Activated CD4-positive, alpha-beta memory T cell treated with anti-CD3 and anti-CD28 coated beads for 36 hours (primary cell): ENCODE measurements around the gene SLC12A9. TPM values are rescaled to one million over a fixed set of nuclear protein-coding genes. Genes with fewer than 3 reads are reported as not detected.
A peak's percentile ranks its signal among the peaks of the same experiment; 100 is the strongest.

Experiments used
- CTCF ChIA-PET: fragments of 350-600 bp; sonication (Branson Sonifier 250); formaldehyde crosslinking; loops from one replicate; lab custom pipeline; 2021; ENCODE audit warnings: antibody characterized with exemption, inconsistent platforms; lab: Charles Lee
- POLR2A ChIA-PET: fragments of 350-600 bp; sonication (Branson Sonifier 250); formaldehyde crosslinking; loops from one replicate; lab custom pipeline; 2021; ENCODE audit warnings: antibody characterized with exemption; lab: Charles Lee
- DNase-seq: peaks from one replicate; pipeline ENCODE4 v3.0.0-alpha.2; 2020
- H3K27ac Mint-ChIP-seq: one replicate; pipeline ENCODE4 v1.8.0; 2021; ENCODE audit warnings: mixed read lengths
- H3K27me3 Mint-ChIP-seq: one replicate; pipeline ENCODE4 v1.8.0; 2021; ENCODE audit warnings: mixed read lengths
- H3K36me3 Mint-ChIP-seq: one replicate; pipeline ENCODE4 v1.8.0; 2021; ENCODE audit warnings: mixed read lengths
- H3K4me1 Mint-ChIP-seq: one replicate; pipeline ENCODE4 v1.8.0; 2021; ENCODE audit warnings: low read depth, mixed read lengths
- H3K4me3 Mint-ChIP-seq: one replicate; pipeline ENCODE4 v1.8.0; 2021; ENCODE audit warnings: mild to moderate bottlenecking, mixed read lengths
- H3K9me3 Mint-ChIP-seq: one replicate; pipeline ENCODE4 v1.8.0; 2021; ENCODE audit warnings: mixed read lengths
- intact Hi-C: fragments of 100-400 bp; cut with micrococcal nuclease; formaldehyde crosslinking; loops from one replicate; pipeline ENCODE4 v1.15.1; 2023
- total RNA-seq, 2 experiments: library from RNA; stranded (reverse); gene quantifications; one replicate each; pipeline ENCODE4 v1.2.3, GENCODE V29; 2021

Gene SLC12A9
- total RNA-seq, 2 experiments from 2014 or later = 17.8 to 18.5 TPM

- Mint-ChIP-seq H3K4me3 (no peak overlapping the region), H3K36me3 (no peaks in the 10 kb centered on the region), H3K27me3 (no peaks in the 10 kb centered on the region), H3K27ac (no peak overlapping the region), H3K9me3 (no peaks in the 10 kb centered on the region), H3K4me1 (no peaks in the 10 kb centered on the region)
- DNase-seq = no peak
- CTCF ChIA-PET = no interaction called here
- POLR2A ChIA-PET = no interaction called here
- intact Hi-C loops = no loop called here
Measured at GRCh38 chr7:100818366-100818765, 34.1 kb upstream of the SLC12A9 start.

DNA sequence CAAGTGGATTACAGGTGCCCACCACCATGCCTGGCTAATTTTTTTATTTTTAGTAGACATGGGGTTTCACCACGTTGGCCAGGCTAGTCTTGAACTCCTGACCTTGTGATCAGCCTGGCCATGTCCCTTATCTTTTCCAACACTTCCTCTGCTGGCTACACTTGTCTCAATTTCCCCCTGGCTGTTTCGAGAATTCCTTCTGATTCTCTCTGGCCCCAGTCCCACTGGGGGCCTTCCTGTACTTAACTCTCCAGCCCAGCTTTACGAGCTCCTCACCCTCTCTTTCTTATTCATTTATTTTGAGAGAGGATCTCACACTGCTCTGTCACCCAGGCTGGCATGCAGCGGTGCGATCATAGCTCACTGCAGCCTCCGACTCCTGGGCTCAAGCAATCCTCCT, 33.7 kb upstream of the SLC12A9 start:
- POLR2A ChIA-PET = no interaction called here
- H3K27ac Mint-ChIP-seq = no peak overlapping the region
- DNase-seq = no peak
- H3K36me3 Mint-ChIP-seq = no peaks in the 10 kb centered on the region
- no peaks in the 10 kb centered on the region for H3K9me3 Mint-ChIP-seq
- intact Hi-C loops = no loop called here
- CTCF ChIA-PET = no interaction called here
- H3K4me3 Mint-ChIP-seq = no peak overlapping the region
- H3K27me3 Mint-ChIP-seq = peaks cover under 1% of the 10 kb centered on the region
- H3K4me1 Mint-ChIP-seq = no peaks in the 10 kb centered on the region

DNA sequence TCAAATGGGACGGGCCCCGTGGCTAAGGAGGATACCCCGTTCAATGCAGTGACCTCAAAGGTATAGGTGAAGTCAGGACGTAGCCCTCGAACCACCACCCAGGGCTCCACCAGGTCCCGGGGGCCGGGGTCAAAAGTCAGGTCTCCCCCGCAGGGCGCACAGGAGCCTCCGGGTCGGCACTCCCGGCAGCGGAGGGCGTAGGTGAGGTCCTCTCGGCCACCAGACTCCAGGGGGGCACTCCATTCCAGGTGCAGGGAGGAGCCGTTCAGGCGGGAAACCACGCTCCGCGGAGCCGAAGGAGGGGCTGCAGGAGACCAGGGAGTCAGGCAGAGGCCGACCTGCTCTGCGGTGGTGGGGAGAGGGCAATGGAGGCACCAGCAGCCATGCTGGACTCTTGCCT, 32.9 kb upstream of the SLC12A9 start:
- intact Hi-C loops = no loop called here
- Mint-ChIP-seq H3K27ac (no peak overlapping the region), H3K9me3 (no peaks in the 10 kb centered on the region), H3K4me1 (no peaks in the 10 kb centered on the region), H3K27me3 (peaks cover 6% of the 10 kb centered on the region), H3K4me3 (no peak overlapping the region), H3K36me3 (no peaks in the 10 kb centered on the region)
- ChIA-PET CTCF (no interaction called here), POLR2A (no interaction called here)
- no peak for DNase-seq

DNA sequence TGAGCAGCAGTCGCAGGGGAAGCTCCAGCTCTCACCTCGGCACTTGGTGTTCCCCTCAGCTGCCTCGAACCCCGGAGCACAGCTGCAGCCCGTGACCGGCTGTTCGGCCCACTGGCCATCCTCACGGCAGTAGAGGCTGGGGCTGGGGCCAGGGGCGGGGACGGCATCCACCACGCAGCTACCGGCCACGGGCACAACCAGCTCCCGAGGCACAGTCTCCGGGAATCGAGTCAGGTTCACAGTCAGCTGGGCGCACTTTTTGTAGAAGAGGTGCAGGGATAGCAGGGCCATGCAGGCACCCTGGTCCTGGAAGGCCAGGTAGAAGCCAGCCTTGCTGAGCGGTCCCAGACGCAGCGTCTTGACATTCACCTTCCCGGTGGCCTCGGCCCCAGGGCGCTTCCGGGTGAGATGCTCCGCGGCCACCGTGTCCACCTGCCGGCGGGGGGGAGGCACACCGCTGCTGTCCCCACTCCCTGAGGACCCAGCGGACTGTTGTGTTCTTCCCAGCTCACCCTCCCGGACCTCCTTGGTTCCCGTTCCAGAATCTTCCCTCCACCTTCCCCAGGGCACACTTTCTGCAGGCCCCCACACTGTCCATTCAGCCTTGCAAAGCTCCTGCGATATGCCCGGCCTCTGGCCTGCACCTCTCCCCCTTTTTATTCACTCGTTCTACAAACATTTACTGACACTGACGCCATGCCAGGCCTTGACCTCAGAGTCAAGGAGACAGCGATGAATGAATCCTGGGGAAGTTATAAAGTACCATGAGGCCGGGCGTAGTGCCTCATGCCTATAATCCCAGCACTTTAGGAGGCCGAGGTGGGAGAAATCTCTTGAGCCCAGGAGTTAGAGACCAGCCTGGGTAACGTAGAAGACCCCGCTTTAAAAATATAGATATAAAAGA, 30.0 kb upstream of the SLC12A9 start:
- Mint-ChIP-seq H3K4me3 (no peak overlapping the region), H3K36me3 (no peaks in the 10 kb centered on the region), H3K27me3 (peaks cover 23% of the 10 kb centered on the region), H3K4me1 (peaks cover 10% of the 10 kb centered on the region), H3K9me3 (no peaks in the 10 kb centered on the region), H3K27ac (no peak overlapping the region)
- POLR2A ChIA-PET = no interaction called here
- CTCF ChIA-PET = interaction anchor here (2.4 kb wide), 1 partner anchor 30 kb away, joined by 6 read pairs; the partner anchor contains the start of gene SLC12A9
- no peak for DNase-seq
- intact Hi-C loops = no loop called here

- Mint-ChIP-seq H3K36me3 (no peaks in the 10 kb centered on the region), H3K27me3 (peaks cover 28% of the 10 kb centered on the region), H3K27ac (no peak overlapping the region), H3K4me1 (peaks cover 14% of the 10 kb centered on the region), H3K9me3 (no peaks in the 10 kb centered on the region), H3K4me3 (no peak overlapping the region)
- intact Hi-C loops = no loop called here
- DNase-seq = no peak
- POLR2A ChIA-PET = no interaction called here
- CTCF ChIA-PET = interaction anchor here (2.4 kb wide), 1 partner anchor 29 kb away, joined by 6 read pairs; the partner anchor contains the start of gene SLC12A9
Measured at GRCh38 chr7:100823140-100823525, 29.4 kb upstream of the SLC12A9 start.

DNA sequence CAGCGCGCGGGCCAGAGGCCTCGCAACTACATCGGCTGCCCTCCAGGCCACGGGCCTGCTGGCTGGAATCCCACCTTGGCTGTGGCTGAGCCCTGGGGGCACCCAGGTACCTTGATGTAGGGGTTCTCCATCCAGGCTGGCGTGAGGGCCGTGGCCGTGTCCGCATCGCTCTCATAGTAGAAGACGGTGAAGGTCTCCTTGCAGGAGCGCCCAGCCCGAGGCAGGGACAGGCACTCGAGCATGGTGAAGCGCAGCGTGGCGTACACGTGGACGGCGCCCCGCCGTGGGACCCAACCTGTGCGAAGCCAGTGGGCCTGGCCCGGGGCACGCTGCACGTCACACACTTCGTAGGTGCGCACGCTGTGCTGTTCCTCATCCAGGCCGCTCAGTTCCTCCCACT, 29.0 kb upstream of the SLC12A9 start:
- H3K4me1 Mint-ChIP-seq = peaks cover 14% of the 10 kb centered on the region
- POLR2A ChIA-PET = no interaction called here

GRCh38 chr7:100824499-100825214, 27.9 kb upstream of the SLC12A9 start:
- ChIA-PET POLR2A (no interaction called here), CTCF (interaction anchor here (2.4 kb wide), 1 partner anchor 27 kb away, joined by 6 read pairs; the partner anchor contains the start of gene SLC12A9)
- peaks cover 35% of the 10 kb centered on the region for H3K27me3 Mint-ChIP-seq
- H3K9me3 Mint-ChIP-seq = no peaks in the 10 kb centered on the region
- intact Hi-C loops = no loop called here
- no peak overlapping the region for H3K27ac Mint-ChIP-seq
- peaks cover 2% of the 10 kb centered on the region for H3K36me3 Mint-ChIP-seq
- H3K4me1 Mint-ChIP-seq = peaks cover 17% of the 10 kb centered on the region
- DNase-seq = no peak
- no peak overlapping the region for H3K4me3 Mint-ChIP-seq

More for the DNA sequence above, 29.0 kb upstream of the SLC12A9 start:
- H3K4me3 Mint-ChIP-seq = no peak overlapping the region
- peaks cover 30% of the 10 kb centered on the region for H3K27me3 Mint-ChIP-seq
- intact Hi-C loops = no loop called here
- no peaks in the 10 kb centered on the region for H3K9me3 Mint-ChIP-seq
- no peaks in the 10 kb centered on the region for H3K36me3 Mint-ChIP-seq
- no peak overlapping the region for H3K27ac Mint-ChIP-seq
- CTCF ChIA-PET = interaction anchor here (2.4 kb wide), 1 partner anchor 29 kb away, joined by 6 read pairs; the partner anchor contains the start of gene SLC12A9
- DNase-seq = no peak

- no peak overlapping the region for H3K4me3 Mint-ChIP-seq
- no peak overlapping the region for H3K27ac Mint-ChIP-seq
- H3K36me3 Mint-ChIP-seq = peaks cover 2% of the 10 kb centered on the region
- ChIA-PET CTCF (no interaction called here), POLR2A (no interaction called here)
- intact Hi-C loops = no loop called here
- DNase-seq = no peak
- peaks cover 17% of the 10 kb centered on the region for H3K4me1 Mint-ChIP-seq
- H3K27me3 Mint-ChIP-seq = peaks cover 37% of the 10 kb centered on the region
- H3K9me3 Mint-ChIP-seq = no peaks in the 10 kb centered on the region
Measured at GRCh38 chr7:100825215-100825671, 27.3 kb upstream of the SLC12A9 start.

- Mint-ChIP-seq H3K27ac (no peak overlapping the region), H3K36me3 (peaks cover 2% of the 10 kb centered on the region), H3K9me3 (no peaks in the 10 kb centered on the region), H3K4me1 (peaks cover 17% of the 10 kb centered on the region), H3K4me3 (peak overlapping the region; percentile 20), H3K27me3 (peaks cover 39% of the 10 kb centered on the region)
- POLR2A ChIA-PET = no interaction called here
- CTCF ChIA-PET = no interaction called here
- intact Hi-C loops = no loop called here
- DNase-seq = no peak
Measured at GRCh38 chr7:100825751-100826513, 26.6 kb upstream of the SLC12A9 start.

DNA sequence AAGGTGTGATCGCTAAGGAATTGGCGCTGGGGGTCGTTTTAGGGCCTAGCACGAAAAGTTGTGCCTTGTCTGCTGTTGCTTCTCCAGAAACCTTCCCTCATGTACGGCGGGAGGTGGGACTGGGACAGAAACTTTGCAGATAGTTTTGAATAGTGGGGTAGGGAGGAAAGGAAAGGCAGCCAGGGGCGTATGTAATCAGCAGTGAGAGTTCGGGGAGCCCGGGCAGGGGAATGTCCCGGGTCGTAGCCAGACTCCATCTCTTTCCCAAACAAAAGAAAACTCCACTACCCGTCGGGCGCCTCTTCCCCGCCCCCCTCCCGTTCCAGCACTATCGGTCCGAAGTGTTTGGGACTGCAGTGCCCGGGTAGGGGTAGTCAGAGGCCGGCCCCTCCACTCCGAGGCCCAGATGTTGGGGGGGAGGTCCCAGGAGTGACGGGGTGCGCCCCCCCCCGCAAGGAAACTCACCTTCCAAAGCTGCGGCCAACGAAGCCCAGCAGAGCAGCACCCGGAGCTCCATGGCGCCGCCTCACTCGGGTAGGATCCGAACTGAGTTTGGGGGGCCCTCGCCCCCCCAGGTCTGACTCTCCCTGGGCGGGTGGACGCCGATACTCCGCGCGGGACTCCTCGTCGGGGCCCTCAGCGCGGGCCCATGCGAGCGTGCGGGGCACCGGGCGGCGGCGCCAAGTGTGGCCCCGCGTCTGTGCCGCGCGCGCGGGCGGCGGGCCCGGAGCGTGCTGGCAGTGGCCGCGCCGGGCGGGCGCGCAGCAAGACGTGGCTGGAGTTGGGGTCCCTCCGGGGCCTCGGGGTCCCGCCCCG, 25.8 kb upstream of the SLC12A9 start:
- Mint-ChIP-seq H3K4me3 (no peak overlapping the region), H3K36me3 (peaks cover 2% of the 10 kb centered on the region), H3K4me1 (peaks cover 17% of the 10 kb centered on the region), H3K27me3 (peaks cover 41% of the 10 kb centered on the region), H3K9me3 (no peaks in the 10 kb centered on the region), H3K27ac (no peak overlapping the region)
- no peak for DNase-seq
- ChIA-PET POLR2A (interaction anchor here (0.6 kb wide), 1 partner anchor 357 kb away, joined by 5 read pairs; no protein-coding TSS in a partner anchor), CTCF (interaction anchor here (0.9 kb wide), 1 partner anchor 25 kb away, joined by 3 read pairs; the partner anchor contains the start of gene SLC12A9)
- intact Hi-C loops = no loop called here
